Measurements from ENCODE around the gene RALGAPA1. TPM values are rescaled to one million over a fixed set of nuclear protein-coding genes. Genes with fewer than 3 reads are reported as not detected.
"Not testable (repeated sequence)": the region's sequence is repeated elsewhere in the genome, so short reads cannot be mapped to it uniquely, and the experiment has no call there.

The RALGAPA1 gene
- total RNA-seq, 3 donors from 2014 or later (not counting 1 experiment from before 2014, with no cell fraction given), result 66.5 to 101 (median 90.7) TPM

GRCh38 chr14:35617500-35617899 lies 191.6 kb downstream of the RALGAPA1 start:
- H3K4me3 ChIP-seq (ENCODE audit: low read length), result no peak overlapping the region
- H3K4me1 ChIP-seq (ENCODE audit: control insufficient read depth, insufficient read depth, low read length), result no peaks in the 10 kb centered on the region
- H3K4me1 Mint-ChIP-seq, result peaks cover 6 to 20% of the 10 kb centered on the region in 2 donors
- no peak overlapping the region for H3K27ac ChIP-seq (ENCODE audit: low read length)
- H3K36me3 ChIP-seq (ENCODE audit: control insufficient read depth, insufficient read depth, low read length), result peaks cover 3% of the 10 kb centered on the region
- intact Hi-C loops (cut with micrococcal nuclease), result no loop called here
- H3K9me3 ChIP-seq (ENCODE audit: control insufficient read depth, insufficient read depth, low read length), result no peaks in the 10 kb centered on the region
- H3K36me3 Mint-ChIP-seq, result peaks cover 14% of the 10 kb centered on the region
- DNase-seq, result no peak
- no peaks in the 10 kb centered on the region for H3K27me3 ChIP-seq (ENCODE audit: control insufficient read depth, insufficient read depth, low read length)
- H3K4me3 Mint-ChIP-seq, result no peak overlapping the region
- no peak overlapping the region for H3K27ac Mint-ChIP-seq
- H3K27me3 Mint-ChIP-seq (ENCODE audit: low read depth in 2 of 2), result no peaks in the 10 kb centered on the region
- WGBS (ENCODE audit: insufficient coverage), result 84% methylated on average over 3 of the region's 3 CpGs
- TF ChIP-seq CTCF (IDR thresholded peaks at IDR 0.05), result no peak
- H3K9me3 Mint-ChIP-seq, result peaks cover 0 to 3% of the 10 kb centered on the region in 2 donors
- no peak for ATAC-seq

GRCh38 chr14:35607380-35607779 lies 201.7 kb downstream of the RALGAPA1 start:
- Mint-ChIP-seq H3K27me3 (ENCODE audit: low read depth in 2 of 2) (no peaks in the 10 kb centered on the region), H3K4me1 (no peaks in the 10 kb centered on the region), H3K27ac (no peak overlapping the region), H3K9me3 (no peaks in the 10 kb centered on the region), H3K36me3 (peaks cover 13% of the 10 kb centered on the region), H3K4me3 (no peak overlapping the region)
- ATAC-seq, result no peak
- Histone ChIP-seq H3K27me3 (ENCODE audit: control insufficient read depth, insufficient read depth, low read length) (no peaks in the 10 kb centered on the region), H3K9me3 (ENCODE audit: control insufficient read depth, insufficient read depth, low read length) (no peaks in the 10 kb centered on the region), H3K27ac (ENCODE audit: low read length) (no peak overlapping the region), H3K4me3 (ENCODE audit: low read length) (no peak overlapping the region), H3K36me3 (ENCODE audit: control insufficient read depth, insufficient read depth, low read length) (peaks cover 24% of the 10 kb centered on the region), H3K4me1 (ENCODE audit: control insufficient read depth, insufficient read depth, low read length) (no peaks in the 10 kb centered on the region)
- DNase-seq, result no peak
- WGBS (ENCODE audit: insufficient coverage), result 78% methylated on average over 3 of the region's 3 CpGs
- TF ChIP-seq CTCF (IDR thresholded peaks at IDR 0.05), result no peak
- intact Hi-C loops (cut with micrococcal nuclease), result no loop called here

DNA sequence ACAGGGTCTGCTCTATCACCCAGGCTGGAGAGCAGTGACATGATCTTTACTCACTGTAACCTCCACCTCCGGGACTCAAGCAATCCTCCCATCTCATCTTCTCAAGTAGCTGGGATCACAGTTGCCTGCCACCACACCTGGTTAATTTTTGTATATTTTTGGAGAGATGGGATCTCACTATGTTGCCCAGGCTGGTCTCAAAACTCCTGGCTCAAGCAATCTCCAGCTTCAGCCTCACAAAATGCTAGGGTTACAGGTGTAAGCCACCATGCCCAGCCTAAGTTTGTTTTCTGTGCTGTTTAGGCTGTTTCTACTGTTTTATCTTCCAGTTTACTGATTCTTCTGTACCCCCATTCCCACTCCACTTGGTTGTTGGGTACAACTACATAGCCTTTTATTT lies 208.8 kb downstream of the RALGAPA1 start:
- ATAC-seq, result no peak
- no peak overlapping the region for H3K27ac ChIP-seq (ENCODE audit: low read length)
- Mint-ChIP-seq H3K27ac (no peak overlapping the region), H3K4me3 (no peak overlapping the region), H3K27me3 (ENCODE audit: low read depth in 2 of 2) (no peaks in the 10 kb centered on the region), H3K4me1 (no peaks in the 10 kb centered on the region), H3K9me3 (no peaks in the 10 kb centered on the region), H3K36me3 (peaks cover 39% of the 10 kb centered on the region)
- DNase-seq, result no peak
- WGBS (ENCODE audit: insufficient coverage), result no CpG with 5 or more reads among the region's 1 CpG
- peaks cover 25% of the 10 kb centered on the region for H3K36me3 ChIP-seq (ENCODE audit: control insufficient read depth, insufficient read depth, low read length)
- no peaks in the 10 kb centered on the region for H3K9me3 ChIP-seq (ENCODE audit: control insufficient read depth, insufficient read depth, low read length)
- H3K4me3 ChIP-seq (ENCODE audit: low read length), result no peak overlapping the region
- no peaks in the 10 kb centered on the region for H3K4me1 ChIP-seq (ENCODE audit: control insufficient read depth, insufficient read depth, low read length)
- H3K27me3 ChIP-seq (ENCODE audit: control insufficient read depth, insufficient read depth, low read length), result no peaks in the 10 kb centered on the region
- intact Hi-C loops (cut with micrococcal nuclease), result no loop called here
- TF ChIP-seq CTCF (IDR thresholded peaks at IDR 0.05), result no peak

DNA sequence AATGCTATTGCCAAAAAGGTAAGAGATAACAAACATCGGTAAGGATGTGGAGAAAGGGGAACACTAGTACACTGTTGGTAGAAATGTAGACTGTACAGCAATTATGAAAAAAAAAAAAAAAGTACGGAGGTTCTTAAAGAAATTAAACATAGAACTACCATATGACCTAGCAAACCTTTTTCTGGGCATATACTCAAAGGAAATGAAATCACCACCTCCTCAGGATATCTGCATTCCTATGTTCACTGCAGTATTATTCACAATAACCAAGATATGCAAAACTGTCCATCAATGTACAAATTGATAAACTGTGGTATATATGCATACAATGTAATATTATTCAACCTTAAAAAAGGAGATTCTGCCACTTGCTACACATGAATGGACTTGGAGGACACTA lies 214.5 kb downstream of the RALGAPA1 start:
- H3K9me3 Mint-ChIP-seq, result no peaks in the 10 kb centered on the region
- no peak overlapping the region for H3K4me3 Mint-ChIP-seq
- no peak overlapping the region for H3K27ac ChIP-seq (ENCODE audit: low read length)
- WGBS (ENCODE audit: insufficient coverage), result no CpG with 5 or more reads among the region's 2 CpGs
- peaks cover 11% of the 10 kb centered on the region for H3K36me3 ChIP-seq (ENCODE audit: control insufficient read depth, insufficient read depth, low read length)
- H3K9me3 ChIP-seq (ENCODE audit: control insufficient read depth, insufficient read depth, low read length), result no peaks in the 10 kb centered on the region
- H3K4me1 Mint-ChIP-seq, result no peaks in the 10 kb centered on the region
- H3K36me3 Mint-ChIP-seq, result peaks cover 15% of the 10 kb centered on the region
- H3K4me1 ChIP-seq (ENCODE audit: control insufficient read depth, insufficient read depth, low read length), result no peaks in the 10 kb centered on the region
- no peak for TF ChIP-seq CTCF (IDR thresholded peaks at IDR 0.05)
- H3K4me3 ChIP-seq (ENCODE audit: low read length), result no peak overlapping the region
- no peak for DNase-seq
- no peaks in the 10 kb centered on the region for H3K27me3 Mint-ChIP-seq (ENCODE audit: low read depth in 2 of 2)
- no peak for ATAC-seq
- no peaks in the 10 kb centered on the region for H3K27me3 ChIP-seq (ENCODE audit: control insufficient read depth, insufficient read depth, low read length)
- no peak overlapping the region for H3K27ac Mint-ChIP-seq
- intact Hi-C loops (cut with micrococcal nuclease), result no loop called here

GRCh38 chr14:35587373-35587772 lies 221.7 kb downstream of the RALGAPA1 start:
- H3K4me3 Mint-ChIP-seq; H3K9me3 ChIP-seq (ENCODE audit: control insufficient read depth, insufficient read depth, low read length); H3K9me3 Mint-ChIP-seq; H3K4me3 ChIP-seq (ENCODE audit: low read length); ATAC-seq; intact Hi-C loops (cut with micrococcal nuclease); H3K27ac ChIP-seq (ENCODE audit: low read length); H3K27me3 Mint-ChIP-seq (ENCODE audit: low read depth in 2 of 2); H3K4me1 ChIP-seq (ENCODE audit: control insufficient read depth, insufficient read depth, low read length); DNase-seq; H3K4me1 Mint-ChIP-seq; H3K36me3 ChIP-seq (ENCODE audit: control insufficient read depth, insufficient read depth, low read length); H3K27me3 ChIP-seq (ENCODE audit: control insufficient read depth, insufficient read depth, low read length); H3K27ac Mint-ChIP-seq: not testable (repeated sequence)
- H3K36me3 Mint-ChIP-seq, result peaks cover 29% of the 10 kb centered on the region
- 92% methylated on average over 2 of the region's 3 CpGs for WGBS (ENCODE audit: insufficient coverage)

All from natural killer cell (primary cell).